ENCODE data around the gene CST8. TPM values are rescaled to one million over a fixed set of nuclear protein-coding genes. Genes with fewer than 3 reads are reported as not detected.
A peak's percentile ranks its signal among the peaks of the same experiment; 100 is the strongest.

Gene CST8
- total RNA-seq, 2 experiments from 2014 or later: not detected

GRCh38 chr20:23446505-23446904 is 44.4 kb upstream of the CST8 start:
- peak; percentile 49 for TF ChIP-seq CTCF (IDR thresholded peaks at IDR 0.05)
- Mint-ChIP-seq H3K4me3 (no peak overlapping the region), H3K4me1 (ENCODE audit: low read depth) (peaks cover 12% of the 10 kb centered on the region), H3K27me3 (no peaks in the 10 kb centered on the region), H3K9me3 (no peaks in the 10 kb centered on the region), H3K27ac (no peak overlapping the region), H3K36me3 (ENCODE audit: low read depth) (no peaks in the 10 kb centered on the region)
- ChIA-PET POLR2A (no interaction called here), CTCF (interaction anchor here (0.7 to 9.2 kb wide), 9 partner anchors 9 to 159 kb away, joined by 3 to 176 read pairs (median 5); partner anchors contain the start of genes CST9, NAPB and NXT1)
- intact Hi-C loops (cut with micrococcal nuclease): no loop called here
- ATAC-seq: peak; percentile 48
- DNase-seq: peak; percentile 67

- Mint-ChIP-seq H3K27ac (no peak overlapping the region), H3K36me3 (ENCODE audit: low read depth) (no peaks in the 10 kb centered on the region), H3K4me3 (no peak overlapping the region), H3K27me3 (no peaks in the 10 kb centered on the region), H3K4me1 (ENCODE audit: low read depth) (peaks cover 12% of the 10 kb centered on the region), H3K9me3 (no peaks in the 10 kb centered on the region)
- TF ChIP-seq CTCF (IDR thresholded peaks at IDR 0.05): no peak
- no peak for DNase-seq
- POLR2A ChIA-PET: no interaction called here
- ATAC-seq: no peak
- intact Hi-C loops (cut with micrococcal nuclease): no loop called here
- CTCF ChIA-PET: interaction anchor here (1.2 to 2.3 kb wide), 2 partner anchors 27 to 159 kb away, joined by 4 to 8 read pairs; partner anchors contain the start of gene NAPB
These were observed 42.8 kb upstream of the CST8 start for GRCh38 chr20:23448167-23448566.

GRCh38 chr20:23449421-23449820 is 41.5 kb upstream of the CST8 start:
- Mint-ChIP-seq H3K27ac (no peak overlapping the region), H3K27me3 (no peaks in the 10 kb centered on the region), H3K4me1 (ENCODE audit: low read depth) (peaks cover 12% of the 10 kb centered on the region), H3K9me3 (no peaks in the 10 kb centered on the region), H3K36me3 (ENCODE audit: low read depth) (no peaks in the 10 kb centered on the region), H3K4me3 (no peak overlapping the region)
- peak; percentile 58 for ATAC-seq
- POLR2A ChIA-PET: no interaction called here
- intact Hi-C loops (cut with micrococcal nuclease): no loop called here
- TF ChIP-seq CTCF (IDR thresholded peaks at IDR 0.05): no peak
- peak; percentile 45 for DNase-seq
- CTCF ChIA-PET: interaction anchor here (1.2 kb wide), 1 partner anchor 157 kb away, joined by 4 read pairs; no protein-coding TSS in a partner anchor

- intact Hi-C loops (cut with micrococcal nuclease): no loop called here
- Mint-ChIP-seq H3K4me3 (no peak overlapping the region), H3K9me3 (no peaks in the 10 kb centered on the region), H3K27ac (no peak overlapping the region), H3K36me3 (ENCODE audit: low read depth) (no peaks in the 10 kb centered on the region), H3K4me1 (ENCODE audit: low read depth) (peaks cover 20% of the 10 kb centered on the region), H3K27me3 (no peaks in the 10 kb centered on the region)
- DNase-seq: no peak
- no peak for TF ChIP-seq CTCF (IDR thresholded peaks at IDR 0.05)
- POLR2A ChIA-PET: no interaction called here
- CTCF ChIA-PET: interaction anchor here (3.3 kb wide), 1 partner anchor 9 kb away, joined by 13 read pairs; no protein-coding TSS in a partner anchor
- no peak for ATAC-seq
These were observed 40.0 kb upstream of the CST8 start for GRCh38 chr20:23450877-23451276.

- CTCF ChIA-PET: interaction anchor here (3.3 kb wide), 1 partner anchor 10 kb away, joined by 13 read pairs; no protein-coding TSS in a partner anchor
- no peaks in the 10 kb centered on the region for H3K27me3 Mint-ChIP-seq
- no peak for ATAC-seq
- intact Hi-C loops (cut with micrococcal nuclease): no loop called here
- POLR2A ChIA-PET: no interaction called here
- no peak for DNase-seq
- H3K36me3 Mint-ChIP-seq (ENCODE audit: low read depth): no peaks in the 10 kb centered on the region
- H3K27ac Mint-ChIP-seq: no peak overlapping the region
- H3K4me3 Mint-ChIP-seq: no peak overlapping the region
- H3K9me3 Mint-ChIP-seq: no peaks in the 10 kb centered on the region
- no peak for TF ChIP-seq CTCF (IDR thresholded peaks at IDR 0.05)
- peaks cover 31% of the 10 kb centered on the region for H3K4me1 Mint-ChIP-seq (ENCODE audit: low read depth)
These were observed 38.9 kb upstream of the CST8 start for GRCh38 chr20:23451956-23452487.

All from activated CD8-positive, alpha-beta T cell treated with anti-CD3 and anti-CD28 coated beads for 36 hours (primary cell).